B cell (primary cell): Measurements from ENCODE around the gene GNG7. TPM values are rescaled to one million over a fixed set of nuclear protein-coding genes. Genes with fewer than 3 reads are reported as not detected.
A peak's percentile ranks its signal among the peaks of the same experiment; 100 is the strongest.

Source experiments
- ATAC-seq: fragments of 200-7000 bp; cut with Tn5 transposase; one replicate; pipeline ENCODE4 v1.10.0; 2021; ENCODE audit warnings: low read depth, mild to moderate bottlenecking, moderate number of reproducible peaks, moderate library complexity
- CTCF ChIA-PET: fragments of 350-600 bp; sonication (Branson Sonifier 250); formaldehyde crosslinking; loops from one replicate; lab custom pipeline; 2021; ENCODE audit warnings: antibody characterized with exemption, inconsistent platforms; lab: Charles Lee
- POLR2A ChIA-PET: fragments of 350-600 bp; sonication (Branson Sonifier 250); formaldehyde crosslinking; loops from one replicate; lab custom pipeline; 2021; ENCODE audit warnings: antibody characterized with exemption; lab: Charles Lee
- DNase-seq: peaks from one replicate; pipeline ENCODE4 v3.0.0; 2013
- H2AFZ ChIP-seq: 2 replicates; pipeline ENCODE4 v1.6.1; 2012; ENCODE audit warnings: mild to moderate bottlenecking, low read depth, low read length; ENCODE audit not compliant: insufficient read depth, poor library complexity, severe bottlenecking
- H3K27ac ChIP-seq, 2 donors: 1 replicate in 1 of 2; 2 replicates in 1 of 2; pipeline ENCODE4 v1.5.1; 2012 to 2013; ENCODE audit warnings: low read length in 2 of 2, mild to moderate bottlenecking in 2 of 2, moderate library complexity in 1 of 2
- H3K27me3 ChIP-seq, 4 experiments: fragments of 200-600 bp in 1 of 4; sonication (generic) in 1 of 4; replicated peaks in 1 of 4; 1 replicate in 2 of 4; 2 replicates in 2 of 4; pipeline versions ENCODE4 v1.6.1 to v1.7.0; 2013 to 2016; ENCODE audit warnings: low read length in 3 of 4, mild to moderate bottlenecking in 2 of 4, mixed read lengths in 1 of 4, moderate library complexity in 1 of 4; ENCODE audit not compliant: insufficient read depth in 4 of 4, control insufficient read depth in 3 of 4; ENCODE audit errors: control extremely low read depth in 1 of 4
- H3K36me3 ChIP-seq, 2 experiments: replicated peaks in 1 of 2; 1 replicate in 1 of 2; 2 replicates in 1 of 2; pipeline versions ENCODE4 v1.6.1 to v1.7.1; 2013; ENCODE audit warnings: low read length in 1 of 2; ENCODE audit not compliant: insufficient read depth in 2 of 2, control insufficient read depth in 1 of 2; ENCODE audit errors: control extremely low read depth in 1 of 2, extremely low read depth in 1 of 2
- H3K4me1 ChIP-seq, 2 donors: fragments of 200-600 bp in 1 of 2; sonication (generic) in 1 of 2; 1 replicate in 1 of 2; 2 replicates in 1 of 2; pipeline versions ENCODE4 v1.5.1 to v1.6.1; 2013 to 2017; ENCODE audit warnings: low read length in 2 of 2; ENCODE audit not compliant: control insufficient read depth in 2 of 2, insufficient read depth in 2 of 2
- H3K4me2 ChIP-seq: replicated peaks from 2 replicates; pipeline ENCODE3; 2012; ENCODE audit warnings: mild to moderate bottlenecking, low read depth, low read length; ENCODE audit not compliant: poor library complexity, severe bottlenecking
- H3K4me3 ChIP-seq, 5 experiments: fragments of 200-600 bp in 1 of 5; sonication (generic) in 1 of 5; 1 replicate in 3 of 5; 2 replicates in 2 of 5; pipeline versions ENCODE4 v1.5.1 to v1.7.0; 2011 to 2016; ENCODE audit warnings: low read length in 4 of 5, mild to moderate bottlenecking in 4 of 5, low read depth in 2 of 5, control low read depth in 1 of 5, moderate library complexity in 1 of 5; ENCODE audit not compliant: insufficient read depth in 1 of 5; ENCODE audit errors: control extremely low read depth in 1 of 5, extremely low read depth in 1 of 5
- H3K79me2 ChIP-seq: fragments of 200-600 bp; sonication (generic); one replicate; pipeline ENCODE4 v1.6.0; 2016; ENCODE audit warnings: low read length; ENCODE audit not compliant: control insufficient read depth, insufficient read depth
- H3K9ac ChIP-seq: fragments of 200-600 bp; sonication (generic); 2 replicates; pipeline ENCODE4 v1.6.1; 2017; ENCODE audit warnings: mild to moderate bottlenecking, low read length, moderate library complexity
- H3K9me3 ChIP-seq, 3 donors: one replicate each; pipeline versions ENCODE4 v1.6.1 to v1.7.1; 2013; ENCODE audit warnings: low read length in 2 of 3; ENCODE audit not compliant: control insufficient read depth in 2 of 3, insufficient read depth in 1 of 3; ENCODE audit errors: control extremely low read depth in 1 of 3
- H4K20me1 ChIP-seq: 2 replicates; pipeline ENCODE4 v1.6.0; 2012; ENCODE audit warnings: mild to moderate bottlenecking, low read length; ENCODE audit not compliant: insufficient read depth, control insufficient read depth, poor library complexity, severe bottlenecking
- H3K27ac Mint-ChIP-seq: one replicate; pipeline ENCODE4 v1.8.0; 2021; ENCODE audit warnings: mixed read lengths
- H3K27me3 Mint-ChIP-seq: one replicate; pipeline ENCODE4 v1.8.0; 2021; ENCODE audit warnings: mixed read lengths
- H3K4me1 Mint-ChIP-seq: one replicate; pipeline ENCODE4 v1.8.0; 2021; ENCODE audit warnings: mixed read lengths
- H3K4me3 Mint-ChIP-seq: one replicate; pipeline ENCODE4 v1.8.0; 2021; ENCODE audit warnings: mixed read lengths
- H3K9me3 Mint-ChIP-seq: one replicate; pipeline ENCODE4 v1.8.0; 2022; ENCODE audit warnings: mixed read lengths; ENCODE audit not compliant: insufficient read depth
- CTCF ChIP-seq: fragments of 200-600 bp; IDR thresholded peaks from one replicate; pipeline ENCODE4 v1.8.0; 2022; ENCODE audit warnings: antibody characterized with exemption, mild to moderate bottlenecking
- EZH2 ChIP-seq: IDR thresholded peaks from 2 replicates; pipeline ENCODE4 v1.6.1; 2012; ENCODE audit warnings: borderline replicate concordance, low read depth, mild to moderate bottlenecking, moderate library complexity, low read length; ENCODE audit not compliant: insufficient read depth, poor library complexity, severe bottlenecking
- WGBS: methylation state at CpG from one replicate; pipeline ENCODE4 v1.1.5; 2013; ENCODE audit warnings: missing lambda C conversion rate; ENCODE audit not compliant: insufficient coverage; 5-methylcytosine and 5-hydroxymethylcytosine counted together
- intact Hi-C: fragments of 100-400 bp; cut with micrococcal nuclease; formaldehyde crosslinking; loops from one replicate; pipeline ENCODE4 v1.10.0; 2022
- polyA plus RNA-seq: library from polyadenylated mRNA; depleted of rRNA; stranded (reverse); fragments of >200 nt; gene quantifications from 2 replicates; pipeline ENCODE4 v1.2.3, GENCODE V29; 2012
- total RNA-seq, 2 donors: library from RNA; stranded (reverse); fragments of 120-200 nt in 1 of 2; gene quantifications; 1 replicate in 1 of 2; 2 replicates in 1 of 2; pipeline versions ENCODE4 v1.2.3 to v1.2.4, GENCODE V29; 2013 to 2022

GNG7 gene
- total and polyA plus RNA-seq, 2 donors (not counting 1 experiment from before 2014, with no cell fraction given), result 76.3 to 153 TPM

GRCh38 chr19:2579678-2580280 lies 122.7 kb downstream of the GNG7 start:
- CTCF ChIA-PET, result interaction anchor here (0.7 to 3.0 kb wide), 13 partner anchors 10 to 305 kb away, joined by 3 to 25 read pairs (median 4); partner anchors contain the start of gene GADD45B
- Histone ChIP-seq H3K4me1 (peaks cover 13 to 15% of the 10 kb centered on the region in 2 donors), H2AFZ (no peak overlapping the region), H3K79me2 (peaks cover 92% of the 10 kb centered on the region), H3K27ac (no peak overlapping the region), H3K4me3 (no peak overlapping the region), H3K9ac (no peak overlapping the region), H3K9me3 (peaks cover 2 to 31% (median 13%) of the 10 kb centered on the region in 3 donors), H4K20me1 (peaks cover 93% of the 10 kb centered on the region), H3K36me3 (peaks cover 0 to 30% of the 10 kb centered on the region in 2 experiments), H3K27me3 (no peaks in the 10 kb centered on the region), H3K4me2 (peak overlapping the region; percentile 70)
- WGBS, result 45% methylated on average over 11 of the region's 14 CpGs
- ATAC-seq (no peak), DNase-seq (no peak)
- POLR2A ChIA-PET, result interaction anchor here (0.6 kb wide), 1 partner anchor 78 kb away, joined by 3 read pairs; no protein-coding TSS in a partner anchor
- TF ChIP-seq CTCF (no peak), EZH2 (no peak)
- Mint-ChIP-seq H3K27ac (no peak overlapping the region), H3K4me1 (peaks cover 17% of the 10 kb centered on the region), H3K4me3 (no peak overlapping the region), H3K9me3 (no peaks in the 10 kb centered on the region), H3K27me3 (no peaks in the 10 kb centered on the region)
- intact Hi-C loops, result no loop called here
